Chondrocyte (in vitro differentiated cells): Measurements from ENCODE around the gene ALDOB. TPM values are rescaled to one million over a fixed set of nuclear protein-coding genes. Genes with fewer than 3 reads are reported as not detected.

Experiments
- DNase-seq: peaks from one replicate; pipeline ENCODE4 v3.0.0; 2021; ENCODE audit warnings: mixed read lengths, low spot score
- H3K27ac Mint-ChIP-seq: one replicate; pipeline ENCODE4 v1.8.0; 2021; ENCODE audit warnings: mild to moderate bottlenecking, moderate library complexity, mixed read lengths; ENCODE audit not compliant: unreplicated experiment
- H3K27me3 Mint-ChIP-seq: 2 replicates; pipeline ENCODE4 v1.8.0; 2021; ENCODE audit warnings: low read depth, mixed read lengths
- H3K36me3 Mint-ChIP-seq: 2 replicates; pipeline ENCODE4 v1.8.0; 2021; ENCODE audit warnings: low read depth, mixed read lengths
- H3K4me1 Mint-ChIP-seq: 2 replicates; pipeline ENCODE4 v1.8.0; 2021; ENCODE audit warnings: low read depth, mild to moderate bottlenecking, mixed read lengths
- H3K4me3 Mint-ChIP-seq: one replicate; pipeline ENCODE4 v1.8.0; 2021; ENCODE audit warnings: mild to moderate bottlenecking, moderate library complexity, mixed read lengths; ENCODE audit not compliant: unreplicated experiment
- H3K9me3 Mint-ChIP-seq: 2 replicates; pipeline ENCODE4 v1.8.0; 2021; ENCODE audit warnings: low read depth, mixed read lengths
- total RNA-seq: library from RNA; stranded (reverse); gene quantifications from 3 replicates; pipeline ENCODE4 v1.2.1, GENCODE V29; 2021
- TF ChIP-seq, protein P1 (sequence below): fragments of 200-600 bp; sonication (generic); IDR thresholded peaks from 2 replicates; pipeline ENCODE4 v1.5.0; 2021; ENCODE audit warnings: antibody characterized with exemption, mild to moderate bottlenecking, moderate library complexity

Gene ALDOB
- total RNA-seq, 1 donor from 2014 or later = 0.25 TPM

DNA sequence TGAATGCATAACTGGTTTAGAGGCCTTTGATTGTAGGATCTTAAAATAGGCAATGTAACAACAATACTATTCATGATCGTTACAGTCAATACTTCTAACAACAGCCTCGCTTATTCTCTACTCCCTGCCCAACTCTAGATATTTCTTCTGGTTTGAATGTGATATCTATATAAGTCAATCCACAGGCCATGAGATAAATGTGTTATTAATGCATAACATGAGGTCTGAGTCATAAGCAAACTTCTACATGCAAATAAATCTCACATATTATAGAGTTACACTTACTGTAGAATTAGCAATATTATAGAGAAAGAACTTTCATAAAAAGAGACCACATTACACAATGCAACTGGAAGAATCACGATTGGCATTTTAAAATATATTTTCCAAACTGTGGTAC lies 2.9 kb upstream of the ALDOB start:
- H3K9me3 Mint-ChIP-seq = no peaks in the 10 kb centered on the region
- no peak for DNase-seq
- H3K36me3 Mint-ChIP-seq = no peaks in the 10 kb centered on the region
- H3K27ac Mint-ChIP-seq = no peak overlapping the region
- H3K4me1 Mint-ChIP-seq = no peaks in the 10 kb centered on the region
- H3K4me3 Mint-ChIP-seq = no peak overlapping the region
- H3K27me3 Mint-ChIP-seq = peaks cover 23% of the 10 kb centered on the region
- TF ChIP-seq, protein P1, sequence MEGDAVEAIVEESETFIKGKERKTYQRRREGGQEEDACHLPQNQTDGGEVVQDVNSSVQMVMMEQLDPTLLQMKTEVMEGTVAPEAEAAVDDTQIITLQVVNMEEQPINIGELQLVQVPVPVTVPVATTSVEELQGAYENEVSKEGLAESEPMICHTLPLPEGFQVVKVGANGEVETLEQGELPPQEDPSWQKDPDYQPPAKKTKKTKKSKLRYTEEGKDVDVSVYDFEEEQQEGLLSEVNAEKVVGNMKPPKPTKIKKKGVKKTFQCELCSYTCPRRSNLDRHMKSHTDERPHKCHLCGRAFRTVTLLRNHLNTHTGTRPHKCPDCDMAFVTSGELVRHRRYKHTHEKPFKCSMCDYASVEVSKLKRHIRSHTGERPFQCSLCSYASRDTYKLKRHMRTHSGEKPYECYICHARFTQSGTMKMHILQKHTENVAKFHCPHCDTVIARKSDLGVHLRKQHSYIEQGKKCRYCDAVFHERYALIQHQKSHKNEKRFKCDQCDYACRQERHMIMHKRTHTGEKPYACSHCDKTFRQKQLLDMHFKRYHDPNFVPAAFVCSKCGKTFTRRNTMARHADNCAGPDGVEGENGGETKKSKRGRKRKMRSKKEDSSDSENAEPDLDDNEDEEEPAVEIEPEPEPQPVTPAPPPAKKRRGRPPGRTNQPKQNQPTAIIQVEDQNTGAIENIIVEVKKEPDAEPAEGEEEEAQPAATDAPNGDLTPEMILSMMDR = no peak

DNA sequence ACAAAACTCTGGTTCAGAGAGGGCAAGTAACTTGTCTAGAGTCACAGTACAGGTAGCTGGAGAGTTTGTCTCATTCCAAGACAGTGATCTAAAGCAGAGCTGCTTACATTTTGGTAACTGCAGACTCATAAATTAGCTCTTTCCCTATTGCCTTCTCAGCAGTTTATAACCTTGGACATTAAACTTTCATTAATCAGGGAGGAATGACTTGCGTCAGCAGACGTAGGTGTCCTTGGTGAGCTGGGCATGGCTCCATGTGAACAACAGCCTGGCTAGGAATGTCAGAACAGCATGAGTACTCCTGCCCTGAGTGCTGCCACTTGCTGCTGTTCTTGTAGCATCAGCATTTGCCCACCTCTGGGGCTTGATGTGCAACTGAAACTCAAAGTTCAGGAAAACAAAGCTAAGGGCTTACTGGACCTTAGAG lies 2.2 kb upstream of the ALDOB start:
- peaks cover 20% of the 10 kb centered on the region for H3K27me3 Mint-ChIP-seq
- DNase-seq = no peak
- no peak overlapping the region for H3K27ac Mint-ChIP-seq
- TF ChIP-seq, protein P1 = no peak
- no peaks in the 10 kb centered on the region for H3K9me3 Mint-ChIP-seq
- no peaks in the 10 kb centered on the region for H3K4me1 Mint-ChIP-seq
- no peaks in the 10 kb centered on the region for H3K36me3 Mint-ChIP-seq
- no peak overlapping the region for H3K4me3 Mint-ChIP-seq

DNA sequence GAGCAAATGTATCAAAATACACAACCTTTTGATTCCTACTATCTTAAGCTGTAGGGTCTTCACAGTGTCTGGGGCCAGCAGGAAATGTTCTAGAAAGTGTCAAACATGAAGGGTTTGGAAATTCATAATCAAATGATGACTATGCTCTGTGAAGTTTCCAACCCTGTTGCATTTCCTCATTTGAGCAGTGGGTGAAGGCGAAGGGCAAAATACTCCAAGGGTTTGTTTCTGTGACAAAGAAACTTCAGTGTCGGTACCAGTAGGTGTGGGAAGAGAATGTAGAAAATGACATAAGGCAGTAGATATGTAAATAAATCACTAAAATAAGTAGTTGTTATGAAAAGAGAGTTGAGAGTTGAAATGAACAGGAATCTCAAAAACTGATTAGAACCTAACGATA lies 576 bp downstream of the ALDOB start:
- TF ChIP-seq, protein P1 = no peak
- Mint-ChIP-seq H3K36me3 (no peaks in the 10 kb centered on the region), H3K9me3 (no peaks in the 10 kb centered on the region), H3K27me3 (peaks cover 24% of the 10 kb centered on the region), H3K27ac (no peak overlapping the region), H3K4me3 (no peak overlapping the region), H3K4me1 (no peaks in the 10 kb centered on the region)
- no peak for DNase-seq

DNA sequence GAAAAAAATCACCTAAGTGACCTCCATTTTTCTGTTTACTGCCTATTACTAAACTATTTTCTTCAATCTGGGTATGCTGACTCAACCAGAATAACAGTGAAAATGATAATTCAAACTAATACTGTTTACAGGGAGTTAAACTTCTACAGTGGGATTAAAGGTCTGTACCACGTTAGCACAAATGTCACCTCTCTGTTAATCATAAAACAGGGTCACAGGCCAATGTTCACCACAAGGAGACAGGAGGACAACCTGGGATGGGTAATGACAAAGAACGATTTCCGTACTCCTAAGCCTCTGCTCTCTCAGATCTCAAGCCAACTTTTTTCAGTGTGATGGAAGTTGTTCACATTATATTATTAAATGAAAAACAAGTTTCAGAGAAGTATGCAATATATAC lies 2.3 kb downstream of the ALDOB start:
- Mint-ChIP-seq H3K27me3 (peaks cover 28% of the 10 kb centered on the region), H3K27ac (no peak overlapping the region), H3K9me3 (no peaks in the 10 kb centered on the region), H3K4me3 (no peak overlapping the region), H3K4me1 (no peaks in the 10 kb centered on the region), H3K36me3 (no peaks in the 10 kb centered on the region)
- TF ChIP-seq, protein P1 = no peak
- no peak for DNase-seq

DNA sequence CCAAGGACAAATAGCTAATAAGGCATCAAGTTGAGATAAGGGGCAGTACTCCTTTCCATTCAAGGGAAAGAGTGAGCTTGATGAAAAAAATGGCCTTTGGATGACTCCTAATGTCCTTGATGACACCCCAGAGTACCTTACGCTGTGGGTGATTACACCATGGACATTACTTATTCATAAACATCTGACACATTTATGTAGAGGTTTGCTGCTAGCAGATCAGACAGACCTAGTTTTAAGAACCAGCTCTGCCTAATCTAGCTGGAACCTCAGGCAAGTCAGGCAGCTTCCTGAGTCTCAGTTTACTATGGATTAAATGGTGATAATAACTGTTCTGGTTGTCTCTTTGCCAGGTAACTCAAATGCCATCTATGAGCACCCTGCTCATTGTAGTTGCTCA lies 2.8 kb downstream of the ALDOB start:
- Mint-ChIP-seq H3K27ac (no peak overlapping the region), H3K9me3 (no peaks in the 10 kb centered on the region), H3K36me3 (no peaks in the 10 kb centered on the region), H3K27me3 (peaks cover 26% of the 10 kb centered on the region), H3K4me3 (no peak overlapping the region), H3K4me1 (no peaks in the 10 kb centered on the region)
- no peak for DNase-seq
- TF ChIP-seq, protein P1 = no peak
